GF-D8 (cell line): ENCODE results near the gene SUMO3.

Experiments used
- DNase-seq: peaks from one replicate; lab custom pipeline; 2025; lab: John Stamatoyannopoulos, UW

The SUMO3 gene

GRCh38 chr21:44778499-44778911 is 39.4 kb downstream of the SUMO3 start:
- no peak for DNase-seq

GRCh38 chr21:44778094-44778493 is 39.8 kb downstream of the SUMO3 start:
- no peak for DNase-seq

GRCh38 chr21:44774972-44775371 is 42.9 kb downstream of the SUMO3 start:
- no peak for DNase-seq

GRCh38 chr21:44773291-44773932 is 44.5 kb downstream of the SUMO3 start:
- no peak for DNase-seq

- no peak for DNase-seq
Measured at GRCh38 chr21:44771896-44772525, 45.9 kb downstream of the SUMO3 start.

- no peak for DNase-seq
Measured at GRCh38 chr21:44767834-44768831, 49.7 kb downstream of the SUMO3 start.

- no peak for DNase-seq
Measured at GRCh38 chr21:44766818-44767354, 51.0 kb downstream of the SUMO3 start.

GRCh38 chr21:44766014-44766817 is 51.6 kb downstream of the SUMO3 start:
- DNase-seq, result no peak

GRCh38 chr21:44765231-44766013 is 52.4 kb downstream of the SUMO3 start:
- no peak for DNase-seq

GRCh38 chr21:44764319-44765230 is 53.3 kb downstream of the SUMO3 start:
- DNase-seq, result no peak

- no peak for DNase-seq
Measured at GRCh38 chr21:44763451-44764318, 54.2 kb downstream of the SUMO3 start.

GRCh38 chr21:44763050-44763378 is 54.8 kb downstream of the SUMO3 start:
- no peak for DNase-seq

- DNase-seq, result no peak
Measured at GRCh38 chr21:44762221-44763049, 55.4 kb downstream of the SUMO3 start.

- no peak for DNase-seq
Measured at GRCh38 chr21:44761747-44762208, 56.1 kb downstream of the SUMO3 start.

- no peak for DNase-seq
Measured at GRCh38 chr21:44761011-44761729, 56.7 kb downstream of the SUMO3 start.

- no peak for DNase-seq
Measured at GRCh38 chr21:44760376-44760775, 57.5 kb downstream of the SUMO3 start.

- no peak for DNase-seq
Measured at GRCh38 chr21:44759628-44760285, 58.1 kb downstream of the SUMO3 start.
